Measurements from ENCODE around the gene CNN1.

CNN1 gene

DNA sequence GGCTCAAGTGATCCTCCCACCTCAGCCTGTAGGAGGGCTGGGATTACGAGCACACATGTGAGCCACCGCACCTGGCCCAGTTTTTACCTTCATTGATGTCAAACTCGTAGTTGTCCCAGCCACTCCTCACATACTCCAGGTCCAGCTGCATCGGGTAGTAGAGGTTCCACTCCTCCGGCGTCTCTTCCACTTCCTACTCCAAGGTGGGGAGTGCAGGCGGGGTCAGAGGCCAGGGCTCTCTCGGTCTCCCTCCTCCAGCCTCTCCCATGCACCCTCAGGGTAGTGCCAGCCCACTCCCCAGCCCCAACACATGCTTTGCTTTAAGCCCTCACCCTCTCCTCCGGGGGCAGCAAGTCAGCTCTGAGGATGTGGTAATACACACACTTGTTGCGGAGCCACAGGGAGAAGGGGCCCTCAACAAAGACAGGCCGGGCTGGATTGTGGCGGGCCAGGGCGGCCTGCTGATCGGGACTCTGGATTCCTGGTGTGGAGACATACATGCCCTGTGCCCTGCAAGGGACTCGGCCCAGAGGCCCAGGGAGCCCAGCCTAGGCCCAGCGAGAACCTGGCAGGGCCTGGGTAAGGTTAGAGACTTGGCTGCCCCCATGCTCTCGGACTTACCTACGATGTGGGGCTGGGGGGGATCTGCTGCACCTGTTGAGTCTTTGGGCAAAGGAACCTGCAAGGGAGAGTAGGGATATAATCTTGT, 31.1 kb upstream of the CNN1 start:
- no peak overlapping the region for H3K27ac Mint-ChIP-seq
- no peaks in the 10 kb centered on the region for H3K9me3 Mint-ChIP-seq (ENCODE audit: low read depth)
- H3K27me3 Mint-ChIP-seq, result no peaks in the 10 kb centered on the region
- peaks cover 16% of the 10 kb centered on the region for H3K4me1 Mint-ChIP-seq (ENCODE audit: low read depth)
- H3K4me3 Mint-ChIP-seq, result peak overlapping the region; percentile 32
- peaks cover 3% of the 10 kb centered on the region for H3K36me3 Mint-ChIP-seq

- Mint-ChIP-seq H3K27ac (no peak overlapping the region), H3K27me3 (no peaks in the 10 kb centered on the region), H3K36me3 (peaks cover 3% of the 10 kb centered on the region), H3K4me1 (ENCODE audit: low read depth) (peaks cover 7% of the 10 kb centered on the region), H3K9me3 (ENCODE audit: low read depth) (no peaks in the 10 kb centered on the region), H3K4me3 (no peak overlapping the region)
Observed at GRCh38 chr19:11510444-11510843, 28.2 kb upstream of the CNN1 start.

DNA sequence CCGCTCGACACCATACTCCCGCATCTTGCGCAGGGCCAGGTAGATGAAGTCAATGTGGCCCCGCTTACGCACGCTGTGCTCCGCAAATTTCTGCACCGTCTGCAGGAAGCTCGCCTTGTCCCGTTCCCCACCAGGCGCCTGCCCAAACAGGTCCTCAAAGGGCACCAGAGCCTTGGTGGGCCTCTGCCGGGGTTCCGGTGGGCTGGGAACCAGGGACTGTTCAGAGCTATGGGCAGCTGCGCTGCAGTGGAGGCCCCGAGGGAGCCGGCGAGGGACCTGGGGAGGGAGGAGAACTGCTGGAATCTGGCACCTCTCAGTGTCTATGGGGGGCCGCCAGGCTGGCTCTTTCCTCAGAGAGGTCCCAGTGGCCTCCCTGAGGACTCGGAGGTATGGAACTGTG, 24.7 kb upstream of the CNN1 start:
- Mint-ChIP-seq H3K4me1 (ENCODE audit: low read depth) (no peaks in the 10 kb centered on the region), H3K9me3 (ENCODE audit: low read depth) (no peaks in the 10 kb centered on the region), H3K36me3 (peaks cover 3% of the 10 kb centered on the region), H3K27me3 (no peaks in the 10 kb centered on the region), H3K4me3 (no peak overlapping the region), H3K27ac (no peak overlapping the region)

DNA sequence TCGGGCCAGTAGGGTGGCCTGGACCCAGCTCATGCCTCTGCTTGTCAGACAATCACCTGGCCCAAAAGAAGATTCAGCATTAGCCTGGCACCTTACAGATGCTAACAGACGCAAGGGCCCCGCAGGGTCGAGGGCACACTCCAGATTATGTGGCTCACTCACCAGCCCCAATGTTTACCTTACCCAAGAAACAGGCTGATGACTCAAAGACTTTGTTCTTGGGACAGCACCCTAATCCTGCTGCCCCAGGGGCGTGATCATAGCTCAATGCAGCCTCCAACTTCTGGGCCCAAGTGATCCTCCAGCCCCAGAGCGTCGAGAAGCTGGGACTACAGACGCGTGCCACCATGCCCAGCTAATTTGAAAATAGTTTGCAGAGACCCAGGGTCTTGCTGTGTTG, 19.5 kb upstream of the CNN1 start:
- Mint-ChIP-seq H3K36me3 (peaks cover 2% of the 10 kb centered on the region), H3K9me3 (ENCODE audit: low read depth) (no peaks in the 10 kb centered on the region), H3K4me3 (no peak overlapping the region), H3K27ac (no peak overlapping the region), H3K4me1 (ENCODE audit: low read depth) (peaks cover 3% of the 10 kb centered on the region), H3K27me3 (no peaks in the 10 kb centered on the region)

DNA sequence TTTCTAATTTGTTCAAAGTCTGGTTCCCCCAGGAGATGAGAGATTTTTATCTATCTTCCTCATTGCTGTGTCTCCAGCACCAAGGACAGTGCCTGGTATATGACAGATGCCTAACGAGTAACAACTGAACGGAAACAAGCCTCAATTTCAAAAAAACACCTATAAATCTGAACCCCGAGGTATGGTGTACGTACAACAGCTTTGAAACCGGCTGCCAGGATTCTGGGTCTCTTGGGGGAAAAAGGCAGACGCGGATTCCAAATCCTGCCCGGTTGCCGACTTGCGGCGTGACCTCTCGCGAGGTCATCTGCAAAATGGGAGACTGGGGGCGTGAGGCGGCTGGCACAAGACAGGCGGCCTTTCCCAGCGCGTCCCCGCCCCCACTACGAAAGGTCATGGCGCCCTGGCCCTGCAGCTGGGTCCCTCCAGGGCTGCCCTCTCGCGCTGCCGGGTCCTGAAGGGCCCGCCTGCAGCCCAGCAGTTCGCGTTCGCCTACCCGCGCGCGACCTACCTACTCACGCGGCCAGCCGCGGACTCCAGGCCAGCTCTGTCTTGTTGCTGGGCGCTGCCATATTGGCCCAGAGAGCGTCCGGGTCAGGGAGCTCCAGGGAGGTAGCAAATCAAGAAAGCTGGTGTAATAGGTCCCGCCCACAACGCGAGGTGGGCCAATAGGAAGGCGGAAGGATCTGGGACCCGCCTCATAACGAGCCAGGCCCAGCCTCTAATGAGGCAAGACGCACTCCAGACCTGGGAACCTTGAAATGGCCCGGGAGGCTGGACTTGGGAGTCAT, 9.9 kb upstream of the CNN1 start, which contains the start of gene ECSIT:
TSS of gene ECSIT (minus strand) at position 584 of the 791 bp plus-strand sequence. CDS start 9,964 bp downstream, outside the sequence.
- Mint-ChIP-seq H3K4me1 (ENCODE audit: low read depth) (peaks cover 26% of the 10 kb centered on the region), H3K27ac (peak within 1 kb of the TSS; percentile 94), H3K4me3 (peak within 1 kb of the TSS; percentile 97), H3K36me3 (no peaks in the 10 kb centered on the region), H3K27me3 (no peaks in the 10 kb centered on the region), H3K9me3 (ENCODE audit: low read depth) (no peaks in the 10 kb centered on the region)

GRCh38 chr19:11530432-11530831, 8.2 kb upstream of the CNN1 start:
- Mint-ChIP-seq H3K4me3 (no peak overlapping the region), H3K36me3 (no peaks in the 10 kb centered on the region)

DNA sequence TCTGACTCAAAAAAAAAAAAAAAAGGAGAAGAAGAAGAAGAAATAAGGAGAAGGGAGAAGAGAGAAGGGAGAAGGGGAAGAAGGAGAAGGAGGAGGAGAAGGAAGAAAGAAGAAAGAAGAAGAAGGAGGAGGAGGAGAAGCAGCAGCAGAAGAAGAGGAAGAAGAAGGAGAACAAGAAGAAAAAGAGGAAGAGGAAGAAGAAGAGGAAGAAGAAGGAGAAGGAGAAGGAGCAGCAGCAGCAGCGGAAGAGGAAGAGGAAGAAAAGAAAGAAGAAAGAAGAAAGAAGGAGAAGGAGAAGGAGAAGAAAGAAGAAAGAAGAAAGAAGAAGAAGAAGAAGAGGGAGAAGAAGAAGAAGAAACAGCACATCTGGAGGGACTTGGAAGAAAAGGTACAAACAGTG, 4.1 kb upstream of the CNN1 start:
- peaks cover 24% of the 10 kb centered on the region for H3K4me1 Mint-ChIP-seq (ENCODE audit: low read depth)
- H3K9me3 Mint-ChIP-seq (ENCODE audit: low read depth), result no peaks in the 10 kb centered on the region
- peak overlapping the region; percentile 46 for H3K27ac Mint-ChIP-seq
- no peak overlapping the region for H3K4me3 Mint-ChIP-seq
- H3K36me3 Mint-ChIP-seq, result no peaks in the 10 kb centered on the region
- H3K27me3 Mint-ChIP-seq, result peaks cover 3% of the 10 kb centered on the region

More at GRCh38 chr19:11530432-11530831, 8.2 kb upstream of the CNN1 start:
- H3K27ac Mint-ChIP-seq, result no peak overlapping the region
- no peaks in the 10 kb centered on the region for H3K9me3 Mint-ChIP-seq (ENCODE audit: low read depth)
- peaks cover 33% of the 10 kb centered on the region for H3K4me1 Mint-ChIP-seq (ENCODE audit: low read depth)
- no peaks in the 10 kb centered on the region for H3K27me3 Mint-ChIP-seq

DNA sequence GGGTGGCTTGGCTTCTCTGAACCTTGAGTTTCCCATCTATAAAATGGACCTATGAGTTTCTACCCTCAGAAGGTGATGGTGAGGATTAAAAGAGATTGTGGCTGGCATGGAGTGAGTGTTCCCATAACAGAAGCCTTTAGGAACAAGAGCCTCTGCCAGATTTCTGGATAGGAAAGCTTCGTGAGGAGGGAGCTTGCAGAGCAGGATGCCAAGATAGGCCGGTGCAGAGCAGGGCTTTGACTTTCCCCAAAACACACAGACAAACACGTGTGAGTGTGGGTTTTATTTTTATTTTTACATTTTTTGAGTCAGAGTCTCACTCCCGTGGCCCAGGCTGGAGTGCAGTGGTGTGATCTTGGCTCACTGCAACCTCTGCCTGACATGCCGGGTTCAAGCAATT, 3.7 kb upstream of the CNN1 start:
- Mint-ChIP-seq H3K27me3 (peaks cover 3% of the 10 kb centered on the region), H3K4me1 (ENCODE audit: low read depth) (peaks cover 24% of the 10 kb centered on the region), H3K9me3 (ENCODE audit: low read depth) (no peaks in the 10 kb centered on the region)

DNA sequence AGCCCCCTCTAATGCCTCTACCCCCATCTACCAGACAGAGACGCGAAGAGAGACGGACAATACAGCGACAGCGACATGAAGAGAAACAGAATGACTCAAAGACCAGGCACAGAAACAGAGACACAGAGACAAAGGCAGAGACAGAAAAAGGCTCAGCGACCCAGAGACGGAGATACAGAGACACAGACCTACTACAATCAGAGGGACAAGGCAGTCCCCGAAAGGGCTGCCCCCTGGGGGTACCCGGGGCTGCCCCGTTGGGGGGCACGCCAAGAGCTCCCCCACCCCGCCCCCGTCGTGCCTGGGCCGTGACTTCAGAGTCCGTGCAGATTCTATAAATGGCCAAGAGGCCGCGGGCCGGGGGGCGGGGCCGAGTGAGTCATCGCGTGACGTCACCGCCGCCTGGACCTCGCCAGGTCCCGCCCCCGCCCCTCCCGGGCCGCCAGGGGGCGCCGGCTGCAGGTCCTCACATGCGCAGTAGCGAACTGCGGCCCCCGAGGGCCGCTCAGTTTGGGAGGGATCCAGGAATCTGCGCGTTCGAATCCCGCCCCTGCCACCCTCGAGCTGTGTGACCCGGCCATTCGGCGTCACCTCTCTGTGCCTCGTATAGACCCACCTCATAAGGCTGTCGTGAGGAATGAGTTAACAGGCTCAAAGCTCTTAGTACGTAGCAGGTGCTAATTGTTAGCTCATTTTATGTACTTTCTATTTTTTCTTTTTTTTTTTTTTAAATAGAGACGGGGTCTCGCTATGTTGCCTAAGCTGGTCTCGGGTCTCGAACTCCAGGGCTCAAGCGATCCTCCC, 2.7 kb upstream of the CNN1 start:
- Mint-ChIP-seq H3K9me3 (ENCODE audit: low read depth) (no peaks in the 10 kb centered on the region), H3K4me1 (ENCODE audit: low read depth) (peaks cover 24% of the 10 kb centered on the region), H3K36me3 (no peaks in the 10 kb centered on the region), H3K4me3 (peak overlapping the region; percentile 70), H3K27me3 (peaks cover 6% of the 10 kb centered on the region), H3K27ac (no peak overlapping the region)

More for the DNA sequence above, 3.7 kb upstream of the CNN1 start:
- H3K36me3 Mint-ChIP-seq, result no peaks in the 10 kb centered on the region
- no peak overlapping the region for H3K4me3 Mint-ChIP-seq
- H3K27ac Mint-ChIP-seq, result no peak overlapping the region

- H3K4me3 Mint-ChIP-seq, result no peak overlapping the region
- no peak overlapping the region for H3K27ac Mint-ChIP-seq
- H3K27me3 Mint-ChIP-seq, result peaks cover 13% of the 10 kb centered on the region
- no peaks in the 10 kb centered on the region for H3K36me3 Mint-ChIP-seq
- peaks cover 10% of the 10 kb centered on the region for H3K4me1 Mint-ChIP-seq (ENCODE audit: low read depth)
- H3K9me3 Mint-ChIP-seq (ENCODE audit: low read depth), result no peaks in the 10 kb centered on the region
Observed at GRCh38 chr19:11539495-11540365, 1.1 kb downstream of the CNN1 start.

DNA sequence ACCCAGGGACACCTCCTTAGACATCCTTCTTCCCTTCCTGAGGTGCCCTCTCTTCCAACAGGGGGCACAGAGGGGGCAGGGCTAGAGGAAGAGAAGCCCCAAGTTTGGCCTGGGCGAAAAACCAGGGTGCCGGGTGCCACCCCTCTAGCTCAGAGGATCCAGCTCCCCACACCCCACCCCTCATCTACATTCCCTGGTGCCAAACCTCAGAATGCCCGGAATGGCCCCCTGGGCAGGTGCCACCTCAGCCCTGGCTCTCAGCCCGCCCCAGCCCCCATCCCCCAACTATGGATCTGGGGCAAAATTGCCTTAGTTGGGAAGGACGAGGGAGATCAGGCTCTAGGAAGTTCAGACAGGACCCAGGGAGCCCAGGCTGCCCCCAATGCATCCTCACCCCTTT, 2.0 kb downstream of the CNN1 start:
- no peaks in the 10 kb centered on the region for H3K36me3 Mint-ChIP-seq
- H3K4me1 Mint-ChIP-seq (ENCODE audit: low read depth), result peaks cover 4% of the 10 kb centered on the region
- H3K27me3 Mint-ChIP-seq, result peaks cover 15% of the 10 kb centered on the region
- H3K9me3 Mint-ChIP-seq (ENCODE audit: low read depth), result no peaks in the 10 kb centered on the region
- no peak overlapping the region for H3K4me3 Mint-ChIP-seq
- H3K27ac Mint-ChIP-seq, result no peak overlapping the region

- Mint-ChIP-seq H3K27me3 (peaks cover 15% of the 10 kb centered on the region), H3K36me3 (no peaks in the 10 kb centered on the region), H3K9me3 (ENCODE audit: low read depth) (no peaks in the 10 kb centered on the region), H3K4me1 (ENCODE audit: low read depth) (peaks cover 3% of the 10 kb centered on the region), H3K4me3 (no peak overlapping the region), H3K27ac (no peak overlapping the region)
Observed at GRCh38 chr19:11541238-11541637, 2.6 kb downstream of the CNN1 start.

- Mint-ChIP-seq H3K36me3 (no peaks in the 10 kb centered on the region), H3K4me3 (no peak overlapping the region), H3K27me3 (peaks cover 6% of the 10 kb centered on the region), H3K4me1 (ENCODE audit: low read depth) (no peaks in the 10 kb centered on the region), H3K9me3 (ENCODE audit: low read depth) (no peaks in the 10 kb centered on the region), H3K27ac (no peak overlapping the region)
Observed at GRCh38 chr19:11547929-11548700, 9.5 kb downstream of the CNN1 start.
